Measurements from ENCODE around the gene SYT8. TPM values are rescaled to one million over a fixed set of nuclear protein-coding genes. Genes with fewer than 3 reads are reported as not detected.

SYT8 gene
- polyA plus RNA-seq, 1 of the 3 experiments (the other 2 are of a cell fraction), result not detected

DNA sequence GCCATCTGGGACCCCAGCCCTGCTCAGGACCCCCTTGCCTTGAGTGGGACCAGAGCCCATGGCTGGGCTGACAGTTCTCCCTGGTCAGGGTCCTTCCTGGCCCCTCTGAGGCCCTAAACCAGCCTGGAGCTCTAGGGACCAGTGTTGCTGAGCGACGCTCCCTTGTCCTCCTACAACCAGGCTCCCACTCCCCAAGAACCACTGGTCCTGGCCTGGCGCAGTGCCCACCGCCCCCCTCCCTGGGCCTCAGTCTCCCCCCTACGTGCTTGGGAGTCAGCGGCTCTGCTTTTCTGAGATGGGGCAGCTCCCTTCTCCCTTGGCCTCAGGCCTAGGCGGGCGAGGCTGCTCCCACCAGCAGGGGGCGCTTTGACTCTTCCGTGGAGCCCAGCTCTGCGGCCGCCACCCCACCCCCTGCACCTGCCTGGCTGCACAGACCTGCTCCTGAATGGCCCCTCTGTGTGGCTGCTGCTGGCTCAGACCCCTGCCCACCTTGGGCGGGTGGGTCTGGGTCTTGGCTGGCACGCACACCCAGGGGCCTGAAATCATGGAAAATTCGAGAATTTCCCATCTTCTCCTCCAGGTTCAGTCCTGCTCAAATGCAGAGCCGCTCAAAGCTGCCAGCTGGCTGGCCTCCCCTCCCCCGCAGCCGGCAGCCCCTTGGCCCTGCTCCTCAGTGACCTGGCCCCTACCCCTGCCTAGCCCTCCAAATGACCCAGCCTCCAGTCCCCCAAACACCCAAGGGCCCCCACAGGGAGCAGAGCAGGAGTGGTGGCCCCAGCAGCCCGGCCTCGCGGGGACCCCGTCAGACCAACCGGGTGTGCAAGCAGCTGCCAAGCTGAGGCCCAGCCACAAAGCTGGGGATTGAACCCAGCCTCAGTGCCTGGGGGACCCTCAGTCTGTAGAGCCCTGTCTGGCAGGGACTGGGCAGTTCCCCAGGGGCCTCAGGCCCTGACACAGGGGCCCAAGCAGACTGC lies 47.8 kb downstream of the SYT8 start:
- Histone ChIP-seq H3K4me1 (ENCODE audit: control insufficient read depth in 1 of 2, insufficient read depth in 2 of 2, low read depth in 1 of 2, low read length in 1 of 2) (peaks cover 0 to 21% of the 10 kb centered on the region in 2 experiments; a peak in 1 of 4 replicates), H3K4me2 (no peak overlapping the region), H3K27ac (ENCODE audit: low read depth in 2 of 2, low read length in 1 of 2) (peak overlapping the region in 1 of 2 experiments; percentile 72; a peak in 1 of 4 replicates), H3K9ac (no peak overlapping the region), H3K36me3 (replicated peaks in 1 of 2; ENCODE audit: control insufficient read depth in 1 of 2, insufficient read depth in 2 of 2, low read length in 1 of 2) (no peaks in the 10 kb centered on the region), H3F3A (replicated peaks; ENCODE audit: insufficient read depth) (no peaks in the 10 kb centered on the region), H2AFZ (ENCODE audit: low read depth) (no peak overlapping the region), H3K9me2 (no peaks in the 10 kb centered on the region), H3K9me3 (no peaks in the 10 kb centered on the region), H4K20me1 (ENCODE audit: insufficient read depth) (no peaks in the 10 kb centered on the region), H3K27me3 (ENCODE audit: insufficient read depth) (no peaks in the 10 kb centered on the region), H3K4me3 (ENCODE audit: low read depth in 2 of 2, low read length in 1 of 2) (no peak overlapping the region; a peak in 1 of 4 replicates), H3K79me2 (ENCODE audit: insufficient read depth) (no peaks in the 10 kb centered on the region)
- ChIA-PET POLR2A (interaction anchor here (0.6 to 3.3 kb wide), 14 partner anchors 11 to 269 kb away, joined by 3 to 20 read pairs (median 4); partner anchors contain the start of gene H19), CTCF (interaction anchor here (0.5 to 4.8 kb wide), 83 partner anchors 9 to 576 kb away, joined by 3 to 179 read pairs (median 5); partner anchors contain the start of genes H19, LSP1, MRPL23 and PRR33)
- TF ChIP-seq TAF1 (IDR thresholded peaks at IDR 0.05; ENCODE audit: borderline replicate concordance, low read depth, low read length) (no peak), YY1 (IDR thresholded peaks at IDR 0.05; ENCODE audit: low read depth) (no peak), FOXJ3 (CRISPR knock-in tag; IDR thresholded peaks at IDR 0.05) (no peak), GABPA (IDR thresholded peaks at IDR 0.05; ENCODE audit: low read depth) (no peak), MXI1 (IDR thresholded peaks at IDR 0.05; ENCODE audit: low read depth, low read length) (no peak), NRF1 (IDR thresholded peaks at IDR 0.05; ENCODE audit: low read depth, low read length) (no peak), SIN3A (IDR thresholded peaks at IDR 0.05; ENCODE audit: borderline replicate concordance, low read depth, low read length) (no peak), RXRA (IDR thresholded peaks at IDR 0.05; ENCODE audit: borderline replicate concordance, low read depth) (no peak), EP300 (IDR thresholded peaks at IDR 0.05; ENCODE audit: borderline replicate concordance in 1 of 2, low read depth in 1 of 2, low read length in 1 of 2) (no peak), ELF1 (IDR thresholded peaks at IDR 0.05) (no peak), TEAD4 (IDR thresholded peaks at IDR 0.05; ENCODE audit: borderline replicate concordance, insufficient read depth) (no peak), FOSL2 (IDR thresholded peaks at IDR 0.05; ENCODE audit: borderline replicate concordance, low read depth) (no peak), SMC3 (IDR thresholded peaks at IDR 0.05; ENCODE audit: low read depth, low read length) (peak; percentile 93), NFIC (IDR thresholded peaks at IDR 0.05; ENCODE audit: borderline replicate concordance) (0 out of 2 replicates have a peak, but pooled peaks have one; percentile 38), RFX5 (IDR thresholded peaks at IDR 0.05; ENCODE audit: low read length) (no peak), RCOR1 (IDR thresholded peaks at IDR 0.05; ENCODE audit: low read length) (no peak), RAD21 (IDR thresholded peaks at IDR 0.05; ENCODE audit: low read length) (peak; percentile 89)
- TF ChIP-seq, protein P1, sequence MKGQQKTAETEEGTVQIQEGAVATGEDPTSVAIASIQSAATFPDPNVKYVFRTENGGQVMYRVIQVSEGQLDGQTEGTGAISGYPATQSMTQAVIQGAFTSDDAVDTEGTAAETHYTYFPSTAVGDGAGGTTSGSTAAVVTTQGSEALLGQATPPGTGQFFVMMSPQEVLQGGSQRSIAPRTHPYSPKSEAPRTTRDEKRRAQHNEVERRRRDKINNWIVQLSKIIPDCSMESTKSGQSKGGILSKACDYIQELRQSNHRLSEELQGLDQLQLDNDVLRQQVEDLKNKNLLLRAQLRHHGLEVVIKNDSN (IDR thresholded peaks at IDR 0.05; ENCODE audit: borderline replicate concordance, low read depth), result no peak
- TF ChIP-seq, protein P2, sequence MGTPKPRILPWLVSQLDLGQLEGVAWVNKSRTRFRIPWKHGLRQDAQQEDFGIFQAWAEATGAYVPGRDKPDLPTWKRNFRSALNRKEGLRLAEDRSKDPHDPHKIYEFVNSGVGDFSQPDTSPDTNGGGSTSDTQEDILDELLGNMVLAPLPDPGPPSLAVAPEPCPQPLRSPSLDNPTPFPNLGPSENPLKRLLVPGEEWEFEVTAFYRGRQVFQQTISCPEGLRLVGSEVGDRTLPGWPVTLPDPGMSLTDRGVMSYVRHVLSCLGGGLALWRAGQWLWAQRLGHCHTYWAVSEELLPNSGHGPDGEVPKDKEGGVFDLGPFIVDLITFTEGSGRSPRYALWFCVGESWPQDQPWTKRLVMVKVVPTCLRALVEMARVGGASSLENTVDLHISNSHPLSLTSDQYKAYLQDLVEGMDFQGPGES (IDR thresholded peaks at IDR 0.05; ENCODE audit: low read depth, low read length), result no peak
- TF ChIP-seq, protein P3, sequence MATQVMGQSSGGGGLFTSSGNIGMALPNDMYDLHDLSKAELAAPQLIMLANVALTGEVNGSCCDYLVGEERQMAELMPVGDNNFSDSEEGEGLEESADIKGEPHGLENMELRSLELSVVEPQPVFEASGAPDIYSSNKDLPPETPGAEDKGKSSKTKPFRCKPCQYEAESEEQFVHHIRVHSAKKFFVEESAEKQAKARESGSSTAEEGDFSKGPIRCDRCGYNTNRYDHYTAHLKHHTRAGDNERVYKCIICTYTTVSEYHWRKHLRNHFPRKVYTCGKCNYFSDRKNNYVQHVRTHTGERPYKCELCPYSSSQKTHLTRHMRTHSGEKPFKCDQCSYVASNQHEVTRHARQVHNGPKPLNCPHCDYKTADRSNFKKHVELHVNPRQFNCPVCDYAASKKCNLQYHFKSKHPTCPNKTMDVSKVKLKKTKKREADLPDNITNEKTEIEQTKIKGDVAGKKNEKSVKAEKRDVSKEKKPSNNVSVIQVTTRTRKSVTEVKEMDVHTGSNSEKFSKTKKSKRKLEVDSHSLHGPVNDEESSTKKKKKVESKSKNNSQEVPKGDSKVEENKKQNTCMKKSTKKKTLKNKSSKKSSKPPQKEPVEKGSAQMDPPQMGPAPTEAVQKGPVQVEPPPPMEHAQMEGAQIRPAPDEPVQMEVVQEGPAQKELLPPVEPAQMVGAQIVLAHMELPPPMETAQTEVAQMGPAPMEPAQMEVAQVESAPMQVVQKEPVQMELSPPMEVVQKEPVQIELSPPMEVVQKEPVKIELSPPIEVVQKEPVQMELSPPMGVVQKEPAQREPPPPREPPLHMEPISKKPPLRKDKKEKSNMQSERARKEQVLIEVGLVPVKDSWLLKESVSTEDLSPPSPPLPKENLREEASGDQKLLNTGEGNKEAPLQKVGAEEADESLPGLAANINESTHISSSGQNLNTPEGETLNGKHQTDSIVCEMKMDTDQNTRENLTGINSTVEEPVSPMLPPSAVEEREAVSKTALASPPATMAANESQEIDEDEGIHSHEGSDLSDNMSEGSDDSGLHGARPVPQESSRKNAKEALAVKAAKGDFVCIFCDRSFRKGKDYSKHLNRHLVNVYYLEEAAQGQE (IDR thresholded peaks at IDR 0.05; ENCODE audit: low read depth, low read length), result no peak
- TF ChIP-seq, protein P4, sequence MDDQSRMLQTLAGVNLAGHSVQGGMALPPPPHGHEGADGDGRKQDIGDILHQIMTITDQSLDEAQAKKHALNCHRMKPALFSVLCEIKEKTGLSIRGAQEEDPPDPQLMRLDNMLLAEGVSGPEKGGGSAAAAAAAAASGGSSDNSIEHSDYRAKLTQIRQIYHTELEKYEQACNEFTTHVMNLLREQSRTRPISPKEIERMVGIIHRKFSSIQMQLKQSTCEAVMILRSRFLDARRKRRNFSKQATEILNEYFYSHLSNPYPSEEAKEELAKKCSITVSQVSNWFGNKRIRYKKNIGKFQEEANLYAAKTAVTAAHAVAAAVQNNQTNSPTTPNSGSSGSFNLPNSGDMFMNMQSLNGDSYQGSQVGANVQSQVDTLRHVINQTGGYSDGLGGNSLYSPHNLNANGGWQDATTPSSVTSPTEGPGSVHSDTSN (IDR thresholded peaks at IDR 0.05), result no peak
- TF ChIP-seq, protein P5, sequence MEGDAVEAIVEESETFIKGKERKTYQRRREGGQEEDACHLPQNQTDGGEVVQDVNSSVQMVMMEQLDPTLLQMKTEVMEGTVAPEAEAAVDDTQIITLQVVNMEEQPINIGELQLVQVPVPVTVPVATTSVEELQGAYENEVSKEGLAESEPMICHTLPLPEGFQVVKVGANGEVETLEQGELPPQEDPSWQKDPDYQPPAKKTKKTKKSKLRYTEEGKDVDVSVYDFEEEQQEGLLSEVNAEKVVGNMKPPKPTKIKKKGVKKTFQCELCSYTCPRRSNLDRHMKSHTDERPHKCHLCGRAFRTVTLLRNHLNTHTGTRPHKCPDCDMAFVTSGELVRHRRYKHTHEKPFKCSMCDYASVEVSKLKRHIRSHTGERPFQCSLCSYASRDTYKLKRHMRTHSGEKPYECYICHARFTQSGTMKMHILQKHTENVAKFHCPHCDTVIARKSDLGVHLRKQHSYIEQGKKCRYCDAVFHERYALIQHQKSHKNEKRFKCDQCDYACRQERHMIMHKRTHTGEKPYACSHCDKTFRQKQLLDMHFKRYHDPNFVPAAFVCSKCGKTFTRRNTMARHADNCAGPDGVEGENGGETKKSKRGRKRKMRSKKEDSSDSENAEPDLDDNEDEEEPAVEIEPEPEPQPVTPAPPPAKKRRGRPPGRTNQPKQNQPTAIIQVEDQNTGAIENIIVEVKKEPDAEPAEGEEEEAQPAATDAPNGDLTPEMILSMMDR (IDR thresholded peaks at IDR 0.05), result peak; percentile 82
- 25% methylated on average over 20 of the region's 23 CpGs for WGBS (ENCODE audit: low lambda C conversion rate)
- peak; percentile 97 for DNase-seq
